Tibial nerve (tissue), 4 donors: ENCODE results near the gene XPC.

Experiments
- CTCF ChIP-seq, 5 experiments: fragments of 200-600 bp in 3 of 5; fragments of 450-650 bp in 2 of 5; sonication (generic) in 3 of 5; IDR thresholded peaks; one replicate each; pipeline ENCODE4 v1.5.1; 2016 to 2019; ENCODE audit warnings: antibody characterized with exemption in 5 of 5, mild to moderate bottlenecking in 3 of 5, moderate library complexity in 2 of 5
- EP300 ChIP-seq, 2 donors: sonication (generic); formaldehyde crosslinking; IDR thresholded peaks; one replicate each; pipeline ENCODE4 v1.6.1; 2017; ENCODE audit warnings: antibody characterized with exemption in 2 of 2, mild to moderate bottlenecking in 1 of 2
- POLR2A ChIP-seq, 2 donors: fragments of 450-650 bp; IDR thresholded peaks; one replicate each; pipeline ENCODE4 v1.6.1; 2017; ENCODE audit warnings: antibody characterized with exemption in 2 of 2, mild to moderate bottlenecking in 2 of 2, moderate library complexity in 2 of 2

- TF ChIP-seq POLR2A (IDR thresholded peaks at IDR 0.05) (no peak), CTCF (IDR thresholded peaks at IDR 0.05) (no peak), EP300 (IDR thresholded peaks at IDR 0.05) (no peak)
These were observed 44.1 kb upstream of the XPC start for GRCh38 chr3:14222457-14222856.
